A172 (cell line): Measurements from ENCODE around the gene CSNK2A1. TPM values are rescaled to one million over a fixed set of nuclear protein-coding genes. Genes with fewer than 3 reads are reported as not detected.

Experiments used
- DNase-seq: peaks from one replicate; pipeline ENCODE4 v3.0.0-alpha.2; 2015; ENCODE audit warnings: low spot score
- total RNA-seq: library from RNA; depleted of rRNA; stranded (reverse); fragments of >200 nt; shearing (Covaris generic); gene quantifications from 2 replicates; pipeline ENCODE4 v1.2.3, GENCODE V29; 2014; rRNA removed

CSNK2A1 gene
- total RNA-seq, 1 experiment from 2014 or later = 258 TPM

- DNase-seq = no peak
These were observed 113.2 kb downstream of the CSNK2A1 start for GRCh38 chr20:430091-430999.

GRCh38 chr20:428658-429200 is 114.9 kb downstream of the CSNK2A1 start:
- DNase-seq = no peak

- DNase-seq = no peak
These were observed 115.5 kb downstream of the CSNK2A1 start for GRCh38 chr20:427849-428657.

GRCh38 chr20:427401-427800 is 116.2 kb downstream of the CSNK2A1 start:
- no peak for DNase-seq

GRCh38 chr20:426566-426965 is 117.0 kb downstream of the CSNK2A1 start:
- DNase-seq = no peak

Other genes with a start within 250 kb of the CSNK2A1 start
- 12.9 and 18.2 TPM in 2 replicates for gene ZCCHC3, start 246.2 kb downstream of the CSNK2A1 start, total RNA-seq
- 7.4 and 9.4 TPM in 2 replicates for gene SOX12, start 218.2 kb downstream of the CSNK2A1 start, total RNA-seq
- gene NRSN2, start 196.7 kb downstream of the CSNK2A1 start, total RNA-seq = 28.5 and 45.1 TPM in 2 replicates
- gene TRIB3, start 163.0 kb downstream of the CSNK2A1 start, total RNA-seq = 23.2 and 25.6 TPM in 2 replicates
- 101 and 129 TPM in 2 replicates for gene RBCK1, start 135.5 kb downstream of the CSNK2A1 start, total RNA-seq
- 29.6 and 29.7 TPM in 2 replicates for gene TBC1D20, start 81.3 kb downstream of the CSNK2A1 start, total RNA-seq
- gene TCF15, start 66.5 kb upstream of the CSNK2A1 start, total RNA-seq = not detected in 2 replicates
- gene SRXN1, start 109.4 kb upstream of the CSNK2A1 start, total RNA-seq = 142 and 158 TPM in 2 replicates
- gene SCRT2, start 132.0 kb upstream of the CSNK2A1 start, total RNA-seq = not detected in 2 replicates
- 0.03 and 0.22 TPM in 2 replicates for gene SLC52A3, start 224.7 kb upstream of the CSNK2A1 start, total RNA-seq